Measurements from ENCODE around the gene IGSF21. TPM values are rescaled to one million over a fixed set of nuclear protein-coding genes. Genes with fewer than 3 reads are reported as not detected.

IGSF21 gene
- total and polyA plus RNA-seq, 2 of the 8 experiments (the other 6 are each of a cell fraction or from before 2014, with no cell fraction given) = 22.5 to 28.5 TPM

DNA sequence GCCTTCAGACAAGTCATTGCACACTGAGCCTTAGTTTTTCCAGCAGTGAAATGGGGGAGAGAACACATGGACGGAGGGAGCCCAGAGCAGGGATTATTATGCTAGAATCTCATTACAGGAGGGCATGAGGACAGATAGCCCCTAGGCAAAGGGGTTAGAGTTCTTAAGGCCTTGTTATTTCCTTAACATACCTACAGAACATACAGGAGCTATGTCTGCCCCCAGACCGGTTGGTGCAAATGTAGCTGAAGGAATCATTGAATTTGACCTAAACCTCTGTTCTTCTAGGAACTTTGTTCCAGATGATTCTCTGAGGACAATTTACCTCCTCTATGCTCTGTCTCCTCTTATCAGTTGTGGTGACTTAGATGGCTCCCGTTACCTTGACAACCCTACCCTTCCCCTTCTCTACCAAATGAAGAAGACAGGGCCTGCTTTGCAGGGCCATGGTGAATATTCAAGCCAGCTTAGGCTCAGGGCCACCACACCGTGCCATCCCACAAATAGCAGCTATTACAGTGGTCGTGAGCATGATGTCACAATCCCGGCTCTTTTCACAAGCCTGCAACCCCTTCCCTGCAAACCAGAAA is 156.9 kb downstream of the IGSF21 start:
- no peak overlapping the region for H4K91ac ChIP-seq (replicated peaks; ENCODE audit: insufficient read length, low read length)
- no peak overlapping the region for H2BK5ac ChIP-seq (ENCODE audit: low read depth, low read length)
- no peaks in the 10 kb centered on the region for H3K79me1 ChIP-seq (ENCODE audit: low read depth, low read length)
- H4K20me1 ChIP-seq (replicated peaks in 1 of 2; ENCODE audit: control insufficient read depth in 1 of 2, insufficient read depth in 2 of 2, low read length in 2 of 2) = no peaks in the 10 kb centered on the region
- no peaks in the 10 kb centered on the region for H3K36me3 ChIP-seq (ENCODE audit: control insufficient read depth in 2 of 4, insufficient read depth in 4 of 4, low read length in 3 of 4)
- H2BK120ac ChIP-seq (replicated peaks; ENCODE audit: low read depth, low read length) = no peak overlapping the region
- H3K27me3 ChIP-seq (replicated peaks in 1 of 4; ENCODE audit: control insufficient read depth in 3 of 4, extremely low read depth in 1 of 4, insufficient read depth in 3 of 4, low read length in 3 of 4) = no peaks in the 10 kb centered on the region
- H4K8ac ChIP-seq (ENCODE audit: extremely low read depth, insufficient read depth, low read length) = no peak overlapping the region
- TF ChIP-seq BCL11A (IDR thresholded peaks at IDR 0.05; ENCODE audit: low read depth in 2 of 2, low read length in 2 of 2) (no peak), POLR2AphosphoS5 (IDR thresholded peaks at IDR 0.05; ENCODE audit: low read depth, low read length) (peak; percentile 72; the same call in 1 of the 2 replicates), RXRA (IDR thresholded peaks at IDR 0.05; ENCODE audit: insufficient read depth, low read depth, low read length) (no peak), BRCA1 (IDR thresholded peaks at IDR 0.05; ENCODE audit: low read depth, low read length) (no peak), TBP (IDR thresholded peaks at IDR 0.05; ENCODE audit: low read depth, low read length) (peak; percentile 67; the same call in 1 of the 2 replicates), TAF7 (optimal IDR thresholded peaks at IDR 0.05; ENCODE audit: borderline replicate concordance, low read depth, low read length) (peak; percentile 98), POLR2A (IDR thresholded peaks at IDR 0.05; ENCODE audit: control extremely low read depth in 1 of 2, low read depth in 2 of 2, low read length in 2 of 2) (peak in 1 of 2 experiments; percentile 87; a peak in 2 of 3 replicates)
- TF ChIP-seq, protein P1, sequence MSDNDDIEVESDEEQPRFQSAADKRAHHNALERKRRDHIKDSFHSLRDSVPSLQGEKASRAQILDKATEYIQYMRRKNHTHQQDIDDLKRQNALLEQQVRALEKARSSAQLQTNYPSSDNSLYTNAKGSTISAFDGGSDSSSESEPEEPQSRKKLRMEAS (IDR thresholded peaks at IDR 0.05) = no peak
- no peak overlapping the region for H2AFZ ChIP-seq (ENCODE audit: low read length)
- DNase-seq (ENCODE audit: low read depth in 1 of 2, low spot score in 2 of 2) (no peak), FAIRE-seq (peak; percentile 62)
- H3K79me2 ChIP-seq (ENCODE audit: control insufficient read depth in 1 of 2, insufficient read depth in 2 of 2, low read length in 2 of 2) = no peaks in the 10 kb centered on the region
- H3K18ac ChIP-seq (ENCODE audit: extremely low read depth, low read length) = no peak overlapping the region
- H3K9me3 ChIP-seq (ENCODE audit: insufficient read depth in 2 of 2, low read depth in 1 of 2, low read length in 1 of 2) = no peaks in the 10 kb centered on the region
- H2BK20ac ChIP-seq (ENCODE audit: low read length) = 0 out of 2 replicates have a peak overlapping the region, but pooled peaks have one; percentile 11
- H3K4me1 ChIP-seq (replicated peaks in 1 of 4; ENCODE audit: control insufficient read depth in 3 of 4, insufficient read depth in 4 of 4, low read length in 3 of 4) = peaks cover 4 to 18% (median 12%) of the 10 kb centered on the region in 4 experiments
- H3K23ac ChIP-seq (ENCODE audit: insufficient read length) = no peak overlapping the region
- H4K5ac ChIP-seq (ENCODE audit: insufficient read length, low read depth, low read length) = no peak overlapping the region
- no peak overlapping the region for H3K14ac ChIP-seq (ENCODE audit: insufficient read length)
- peak overlapping the region; percentile 67; the same call in 1 of the 2 replicates for H2AK5ac ChIP-seq (ENCODE audit: low read depth, low read length)
- no peaks in the 10 kb centered on the region; the same call in 1 of the 2 replicates for H3K23me2 ChIP-seq (ENCODE audit: low read depth, low read length)
- no peak overlapping the region for H2BK15ac ChIP-seq (ENCODE audit: low read length)
- no peak overlapping the region for H3K56ac ChIP-seq (replicated peaks; ENCODE audit: insufficient read length, low read depth, low read length)
- H3K9ac ChIP-seq (replicated peaks in 1 of 4; ENCODE audit: extremely low read depth in 1 of 4, low read depth in 3 of 4, low read length in 3 of 4) = no peak overlapping the region
- ChIA-PET POLR2A (ENCODE audit: partially characterized antibody) (interaction anchor here (1.4 to 2.1 kb wide), 7 partner anchors 18 to 34 kb away, joined by 3 to 11 read pairs (median 6); no protein-coding TSS in a partner anchor), CTCF (ENCODE audit: partially characterized antibody) (interaction anchor here (0.7 to 4.8 kb wide), 6 partner anchors 17 to 317 kb away, joined by 3 to 29 read pairs (median 5); no protein-coding TSS in a partner anchor)
- WGBS, 2 experiments (ENCODE audit: extremely low coverage in 1 of 2, insufficient coverage in 1 of 2, insufficient read length in 1 of 2, insufficient replicate concordance in 2 of 2, low coverage in 1 of 2, low lambda C conversion rate in 2 of 2, missing lambda C conversion rate in 1 of 2) = 75% methylated on average over 6 of the region's 6 CpGs; no CpG with 5 or more reads in 1 of the 2 experiments
- no peak overlapping the region for H3K27ac ChIP-seq (ENCODE audit: low read depth, low read length)
- H2BK12ac ChIP-seq (ENCODE audit: low read depth, low read length) = no peak overlapping the region
- H3K4me2 ChIP-seq (ENCODE audit: insufficient read depth in 1 of 2, low read depth in 2 of 2, low read length in 2 of 2) = no peak overlapping the region
- no peak overlapping the region for H3K4me3 ChIP-seq (ENCODE audit: extremely low read depth in 1 of 4, insufficient read depth in 2 of 4, low read depth in 3 of 4, low read length in 4 of 4)
- no peak overlapping the region for H3K4ac ChIP-seq (replicated peaks; ENCODE audit: insufficient read length, low read depth, low read length)
